Neural cell (in vitro differentiated cells): ENCODE measurements around the gene DLG2.

Experiments used
- CTCF ChIP-seq: fragments of 450-650 bp; IDR thresholded peaks from 2 replicates; pipeline ENCODE4 v1.5.1; 2014; ENCODE audit warnings: antibody characterized with exemption, mild to moderate bottlenecking, moderate library complexity; ENCODE audit not compliant: poor library complexity, severe bottlenecking
- EZH2 ChIP-seq: fragments of 200-600, 300-800 bp; shearing (Covaris generic), sonication (generic); IDR thresholded peaks from 2 replicates; pipeline ENCODE4 v1.6.1; 2014; ENCODE audit warnings: antibody characterized with exemption, low read length, borderline replicate concordance, mild to moderate bottlenecking; ENCODE audit not compliant: insufficient read depth, poor library complexity, severe bottlenecking
- POLR2AphosphoS5 ChIP-seq: IDR thresholded peaks from 2 replicates; pipeline ENCODE4 v1.6.1; 2012
- RAD21 ChIP-seq: fragments of 450-650 bp; conservative IDR thresholded peaks from 2 replicates; pipeline ENCODE4 v1.6.1; 2014; ENCODE audit warnings: antibody characterized with exemption, mild to moderate bottlenecking, moderate library complexity
- SMC3 ChIP-seq: fragments of 450-650 bp; conservative IDR thresholded peaks from 2 replicates; pipeline ENCODE4 v1.6.1; 2014; ENCODE audit warnings: antibody characterized with exemption, mild to moderate bottlenecking, moderate library complexity; ENCODE audit not compliant: poor library complexity
- TAF1 ChIP-seq: IDR thresholded peaks from 2 replicates; pipeline ENCODE4 v1.6.1; 2012; ENCODE audit warnings: low read depth
- TF ChIP-seq, protein P1 (sequence below): IDR thresholded peaks from 2 replicates; pipeline ENCODE4 v1.6.1; 2012; ENCODE audit warnings: borderline replicate concordance

- TF ChIP-seq CTCF = no peak
- TF ChIP-seq, protein P1, sequence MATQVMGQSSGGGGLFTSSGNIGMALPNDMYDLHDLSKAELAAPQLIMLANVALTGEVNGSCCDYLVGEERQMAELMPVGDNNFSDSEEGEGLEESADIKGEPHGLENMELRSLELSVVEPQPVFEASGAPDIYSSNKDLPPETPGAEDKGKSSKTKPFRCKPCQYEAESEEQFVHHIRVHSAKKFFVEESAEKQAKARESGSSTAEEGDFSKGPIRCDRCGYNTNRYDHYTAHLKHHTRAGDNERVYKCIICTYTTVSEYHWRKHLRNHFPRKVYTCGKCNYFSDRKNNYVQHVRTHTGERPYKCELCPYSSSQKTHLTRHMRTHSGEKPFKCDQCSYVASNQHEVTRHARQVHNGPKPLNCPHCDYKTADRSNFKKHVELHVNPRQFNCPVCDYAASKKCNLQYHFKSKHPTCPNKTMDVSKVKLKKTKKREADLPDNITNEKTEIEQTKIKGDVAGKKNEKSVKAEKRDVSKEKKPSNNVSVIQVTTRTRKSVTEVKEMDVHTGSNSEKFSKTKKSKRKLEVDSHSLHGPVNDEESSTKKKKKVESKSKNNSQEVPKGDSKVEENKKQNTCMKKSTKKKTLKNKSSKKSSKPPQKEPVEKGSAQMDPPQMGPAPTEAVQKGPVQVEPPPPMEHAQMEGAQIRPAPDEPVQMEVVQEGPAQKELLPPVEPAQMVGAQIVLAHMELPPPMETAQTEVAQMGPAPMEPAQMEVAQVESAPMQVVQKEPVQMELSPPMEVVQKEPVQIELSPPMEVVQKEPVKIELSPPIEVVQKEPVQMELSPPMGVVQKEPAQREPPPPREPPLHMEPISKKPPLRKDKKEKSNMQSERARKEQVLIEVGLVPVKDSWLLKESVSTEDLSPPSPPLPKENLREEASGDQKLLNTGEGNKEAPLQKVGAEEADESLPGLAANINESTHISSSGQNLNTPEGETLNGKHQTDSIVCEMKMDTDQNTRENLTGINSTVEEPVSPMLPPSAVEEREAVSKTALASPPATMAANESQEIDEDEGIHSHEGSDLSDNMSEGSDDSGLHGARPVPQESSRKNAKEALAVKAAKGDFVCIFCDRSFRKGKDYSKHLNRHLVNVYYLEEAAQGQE = no peak
- TF ChIP-seq SMC3 = no peak
- no peak for TF ChIP-seq EZH2
- no peak for TF ChIP-seq RAD21
- TF ChIP-seq POLR2AphosphoS5 = no peak
- TF ChIP-seq TAF1 = no peak
These were observed 345.6 kb downstream of the DLG2 start for GRCh38 chr11:85281550-85281949.
